Prostate gland (tissue), 2 donors: ENCODE measurements around the gene ORC4. TPM values are rescaled to one million over a fixed set of nuclear protein-coding genes. Genes with fewer than 3 reads are reported as not detected.
"Not testable (repeated sequence)": the region's sequence is repeated elsewhere in the genome, so short reads cannot be mapped to it uniquely, and the experiment has no call there.

Experiments used
- DNase-seq: peaks from one replicate; pipeline ENCODE4 v3.0.0-alpha.2; 2019; ENCODE audit warnings: low spot score
- H3K27ac ChIP-seq, 2 donors: fragments of 200-600 bp; sonication (generic); 2 replicates each; pipeline ENCODE4 v1.5.1; 2017 to 2019
- H3K27me3 ChIP-seq: fragments of 200-600 bp; sonication (generic); replicated peaks from 2 replicates; pipeline ENCODE4 v1.5.1; 2019; ENCODE audit not compliant: insufficient read depth
- H3K36me3 ChIP-seq, 2 donors: fragments of 200-600 bp; sonication (generic); 1 replicate in 1 of 2; 2 replicates in 1 of 2; pipeline versions ENCODE4 v1.5.1 to v1.8.1; 2017 to 2019
- H3K4me1 ChIP-seq: fragments of 200-600 bp; sonication (generic); replicated peaks from 2 replicates; pipeline ENCODE4 v1.5.1; 2019
- H3K4me3 ChIP-seq, 2 donors: fragments of 200-600 bp; sonication (generic); 2 replicates each; pipeline ENCODE4 v1.5.1; 2017 to 2019
- H3K9me3 ChIP-seq: fragments of 200-600 bp; sonication (generic); 2 replicates; pipeline ENCODE4 v1.5.1; 2017
- POLR2A ChIP-seq: fragments of 450-650 bp; IDR thresholded peaks from one replicate; pipeline ENCODE4 v1.6.1; 2016; ENCODE audit warnings: antibody characterized with exemption, mild to moderate bottlenecking
- POLR2AphosphoS5 ChIP-seq: sonication (generic); formaldehyde crosslinking; IDR thresholded peaks from one replicate; pipeline ENCODE4 v1.6.1; 2017; ENCODE audit warnings: antibody characterized with exemption
- WGBS: methylation state at CpG from one replicate; pipeline ENCODE4 v1.1.5; 2018; 5-methylcytosine and 5-hydroxymethylcytosine counted together
- intact Hi-C: fragments of 100-400 bp; cut with DNase I; formaldehyde crosslinking; loops from one replicate; pipeline ENCODE4 v1.14.2; 2022
- total RNA-seq, 2 donors: library from RNA; depleted of rRNA; stranded (reverse); fragments of >200 nt; gene quantifications; one replicate each; pipeline ENCODE4 v1.1.0, GENCODE V29; 2016
- TF ChIP-seq, protein P1 (sequence below), 4 experiments: fragments of 200-600 bp in 2 of 4; fragments of 450-650 bp in 2 of 4; sonication (generic) in 2 of 4; IDR thresholded peaks; 1 replicate in 3 of 4; 2 replicates in 1 of 4; pipeline ENCODE4 v1.5.1; 2016 to 2019; ENCODE audit warnings: antibody characterized with exemption in 4 of 4, mild to moderate bottlenecking in 2 of 4, moderate library complexity in 2 of 4

Gene ORC4
- total RNA-seq, 2 donors from 2014 or later: 62.0 to 88.3 TPM

DNA sequence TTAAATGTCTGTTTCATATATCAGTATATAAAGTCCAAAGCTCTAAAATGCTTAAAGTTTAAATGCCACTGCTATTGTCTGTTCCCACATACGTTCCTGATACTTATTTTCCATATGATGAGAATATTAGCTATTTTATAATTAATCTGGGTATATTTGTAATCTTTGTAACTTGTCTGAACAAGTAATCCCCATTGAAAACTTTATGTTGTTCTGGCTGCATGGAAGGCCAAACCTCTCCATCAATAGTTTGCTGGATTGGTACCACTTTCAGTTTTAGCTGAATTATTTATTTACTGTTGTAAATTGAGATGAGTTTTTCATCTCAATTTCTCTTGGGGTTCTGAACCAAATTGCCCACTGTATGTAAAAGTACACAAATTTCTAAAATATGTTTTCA lies 1.8 kb upstream of the ORC4 start:
- intact Hi-C loops: loop anchor here (10.0 kb wide), 1 partner anchor 622 kb away; the partner anchor contains the start of gene EPC2
- TF ChIP-seq POLR2A (no peak), POLR2AphosphoS5 (no peak)
- TF ChIP-seq, protein P1, sequence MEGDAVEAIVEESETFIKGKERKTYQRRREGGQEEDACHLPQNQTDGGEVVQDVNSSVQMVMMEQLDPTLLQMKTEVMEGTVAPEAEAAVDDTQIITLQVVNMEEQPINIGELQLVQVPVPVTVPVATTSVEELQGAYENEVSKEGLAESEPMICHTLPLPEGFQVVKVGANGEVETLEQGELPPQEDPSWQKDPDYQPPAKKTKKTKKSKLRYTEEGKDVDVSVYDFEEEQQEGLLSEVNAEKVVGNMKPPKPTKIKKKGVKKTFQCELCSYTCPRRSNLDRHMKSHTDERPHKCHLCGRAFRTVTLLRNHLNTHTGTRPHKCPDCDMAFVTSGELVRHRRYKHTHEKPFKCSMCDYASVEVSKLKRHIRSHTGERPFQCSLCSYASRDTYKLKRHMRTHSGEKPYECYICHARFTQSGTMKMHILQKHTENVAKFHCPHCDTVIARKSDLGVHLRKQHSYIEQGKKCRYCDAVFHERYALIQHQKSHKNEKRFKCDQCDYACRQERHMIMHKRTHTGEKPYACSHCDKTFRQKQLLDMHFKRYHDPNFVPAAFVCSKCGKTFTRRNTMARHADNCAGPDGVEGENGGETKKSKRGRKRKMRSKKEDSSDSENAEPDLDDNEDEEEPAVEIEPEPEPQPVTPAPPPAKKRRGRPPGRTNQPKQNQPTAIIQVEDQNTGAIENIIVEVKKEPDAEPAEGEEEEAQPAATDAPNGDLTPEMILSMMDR (IDR thresholded peaks at IDR 0.05): no peak
- whole genome bisulfite sequencing: 32% methylated on average over 1 of the region's 1 CpG
- no peak for DNase-seq
- H3K36me3 ChIP-seq: no peaks in the 10 kb centered on the region
- no peak overlapping the region for H3K27ac ChIP-seq
- no peaks in the 10 kb centered on the region for H3K27me3 ChIP-seq
- peak overlapping the region in 1 of 2 donors; percentile 79 for H3K4me3 ChIP-seq
- H3K9me3 ChIP-seq: no peaks in the 10 kb centered on the region
- H3K4me1 ChIP-seq: peaks cover 4% of the 10 kb centered on the region

DNA sequence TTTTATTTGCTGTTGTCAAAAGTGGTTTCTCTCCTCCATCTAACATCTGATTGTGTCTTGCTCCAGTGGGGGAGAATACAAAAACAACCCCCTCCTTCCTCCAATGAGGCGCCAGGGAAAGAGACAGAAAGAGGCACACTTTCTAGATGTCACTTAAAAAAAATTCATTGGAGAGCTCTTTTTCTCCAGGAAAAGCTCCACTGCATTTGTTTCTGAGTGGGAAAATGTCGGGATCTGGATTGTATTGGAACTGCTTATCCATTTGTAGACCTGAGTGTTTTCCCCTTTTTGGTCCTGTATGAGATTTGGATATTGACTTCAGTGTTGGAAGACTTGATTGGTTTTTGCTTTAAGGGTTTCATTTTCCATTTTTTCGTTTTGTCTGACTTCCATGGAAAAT lies 1.3 kb upstream of the ORC4 start:
- intact Hi-C loops: loop anchor here (10.0 kb wide), 1 partner anchor 623 kb away; the partner anchor contains the start of gene EPC2
- TF ChIP-seq, protein P1 (IDR thresholded peaks at IDR 0.05): no peak
- TF ChIP-seq POLR2AphosphoS5 (no peak), POLR2A (no peak)
- no peak for DNase-seq
- no peaks in the 10 kb centered on the region for H3K36me3 ChIP-seq
- H3K9me3 ChIP-seq: no peaks in the 10 kb centered on the region
- H3K27ac ChIP-seq: peak overlapping the region; percentile 95
- peaks cover 4% of the 10 kb centered on the region for H3K4me1 ChIP-seq
- no peaks in the 10 kb centered on the region for H3K27me3 ChIP-seq
- peak overlapping the region; percentile 62 to 79 for H3K4me3 ChIP-seq
- 2% methylated on average over 3 of the region's 3 CpGs for WGBS

DNA sequence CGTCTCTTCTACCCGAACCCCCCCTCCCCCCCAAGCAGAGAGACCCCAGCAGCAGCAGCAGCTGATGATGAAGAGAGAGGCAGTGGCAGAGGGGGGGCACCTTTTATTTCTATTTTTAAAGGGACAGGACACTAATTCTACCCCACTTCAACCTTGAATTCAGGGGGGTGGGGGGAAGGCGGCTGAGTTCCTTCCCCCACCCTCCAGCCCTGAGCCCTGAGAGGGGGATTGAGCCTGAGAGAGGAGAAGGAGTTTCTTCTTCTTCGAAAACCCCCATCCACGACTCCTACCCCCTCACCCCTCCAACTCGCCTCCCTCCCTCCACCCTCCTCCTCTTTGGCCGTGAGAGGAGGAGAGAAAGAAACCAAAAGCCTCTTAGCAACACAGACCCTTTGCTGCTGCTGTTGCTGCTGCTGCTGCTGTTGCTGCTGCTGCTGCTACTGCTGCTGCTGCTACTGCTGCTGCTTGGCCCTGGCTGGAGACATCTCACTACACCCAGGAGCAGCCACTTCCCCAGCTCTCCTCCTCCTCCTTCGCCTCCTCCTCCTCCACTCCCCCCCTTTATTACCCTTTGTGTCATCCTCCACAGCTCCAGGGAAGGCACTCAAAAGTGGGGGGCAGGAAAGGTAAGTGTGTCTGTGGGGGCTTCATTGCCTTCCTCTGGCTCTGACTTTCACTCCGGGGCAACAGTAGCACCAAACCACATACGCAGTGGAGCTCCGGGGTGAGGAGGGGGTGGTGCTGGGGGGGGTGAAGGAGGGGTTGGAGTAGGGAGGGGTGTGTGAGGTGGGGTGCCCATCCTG lies 723 bp upstream of the ORC4 start, which contains the start of gene MBD5:
TSS of gene MBD5 (plus strand) at position 33 of the 803 bp plus-strand sequence.
- Histone ChIP-seq H3K27ac (peak within 1 kb of the TSS; percentile 95), H3K4me1 (peaks cover 4% of the 10 kb centered on the region), H3K4me3 (peak within 1 kb of the TSS; percentile 62 to 79), H3K36me3 (no peaks in the 10 kb centered on the region), H3K9me3 (no peaks in the 10 kb centered on the region), H3K27me3 (no peaks in the 10 kb centered on the region)
- peak; percentile 14 for DNase-seq
- TF ChIP-seq POLR2A: no peak
- TF ChIP-seq, protein P1 (IDR thresholded peaks at IDR 0.05): no peak
- no peak for TF ChIP-seq POLR2AphosphoS5
- WGBS: under 1% methylated on average over 11 of the region's 11 CpGs
- intact Hi-C loops: loop anchor here (10.0 kb wide), 1 partner anchor 624 kb away; the partner anchor contains the start of gene EPC2

DNA sequence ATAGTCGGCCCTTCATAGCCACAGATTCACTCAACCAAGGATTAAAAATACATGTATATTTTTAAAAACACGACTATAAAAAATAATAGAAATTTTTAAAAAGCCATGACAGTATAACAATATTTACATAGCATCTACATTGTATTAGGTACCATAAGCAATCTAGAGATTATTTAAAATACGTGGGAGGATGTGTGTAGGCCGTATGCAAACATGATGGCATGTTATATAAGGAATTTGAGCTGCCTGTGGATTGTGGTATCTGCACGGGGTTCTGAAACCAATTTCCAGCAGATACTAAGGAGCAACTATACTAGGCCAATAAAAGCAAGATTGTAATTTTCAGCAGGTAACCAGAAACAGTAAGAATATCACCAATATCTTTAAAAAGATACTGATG lies 5.9 kb downstream of the ORC4 start:
- Histone ChIP-seq H3K27ac (no peak overlapping the region), H3K36me3 (no peaks in the 10 kb centered on the region), H3K27me3 (no peaks in the 10 kb centered on the region), H3K4me3 (no peak overlapping the region), H3K9me3 (no peaks in the 10 kb centered on the region), H3K4me1 (no peaks in the 10 kb centered on the region)
- TF ChIP-seq, protein P1 (IDR thresholded peaks at IDR 0.05): no peak
- TF ChIP-seq POLR2A (no peak), POLR2AphosphoS5 (no peak)
- intact Hi-C loops: no loop called here
- no peak for DNase-seq
- WGBS: 76% methylated on average over 5 of the region's 5 CpGs

DNA sequence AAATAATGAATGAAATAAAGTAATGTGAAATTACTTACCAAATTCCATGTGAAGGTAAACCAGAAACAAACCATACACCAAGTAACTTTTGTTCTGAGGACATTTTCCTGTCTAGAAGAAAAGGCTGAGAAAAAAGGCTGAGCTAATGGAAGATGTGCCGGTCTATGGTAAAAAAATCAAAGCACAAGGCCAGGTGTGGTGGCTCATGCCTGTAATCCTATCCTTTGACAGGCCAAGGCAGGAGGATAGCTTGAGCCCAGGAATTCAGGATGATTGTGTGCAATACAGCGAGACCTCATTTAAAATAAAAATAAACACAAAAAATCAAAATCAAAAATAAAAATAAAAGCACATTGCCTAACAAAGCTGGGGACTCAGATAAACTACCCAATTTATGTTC lies 6.7 kb downstream of the ORC4 start:
- Histone ChIP-seq H3K4me3 (no peak overlapping the region), H3K9me3 (no peaks in the 10 kb centered on the region), H3K27ac (no peak overlapping the region), H3K27me3 (no peaks in the 10 kb centered on the region), H3K4me1 (no peaks in the 10 kb centered on the region), H3K36me3 (no peaks in the 10 kb centered on the region)
- TF ChIP-seq, protein P1 (IDR thresholded peaks at IDR 0.05): no peak
- TF ChIP-seq POLR2A (no peak), POLR2AphosphoS5 (no peak)
- intact Hi-C loops: no loop called here
- DNase-seq: no peak
- 72% methylated on average over 2 of the region's 2 CpGs for WGBS

DNA sequence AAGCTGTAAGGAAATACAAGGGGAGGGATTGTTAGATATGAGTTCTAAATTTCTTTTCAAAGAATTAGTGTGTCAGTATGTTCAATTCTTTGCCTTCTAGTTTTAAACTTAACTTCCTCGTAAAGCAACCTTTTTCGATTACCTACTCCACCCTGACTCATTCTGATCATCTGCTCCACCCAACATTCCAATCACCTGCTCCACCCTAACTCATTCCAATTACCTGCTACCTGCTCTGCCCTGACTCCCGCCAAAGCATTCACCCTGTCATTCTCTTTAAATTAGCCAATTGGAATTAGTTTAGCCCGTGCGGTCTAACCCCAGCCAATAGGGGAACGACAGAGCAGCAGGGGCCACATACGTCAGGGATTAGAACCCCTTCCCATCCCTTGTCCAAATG lies 12.1 kb downstream of the ORC4 start:
- H3K4me3 ChIP-seq, H3K27ac ChIP-seq, intact Hi-C loops, H3K27me3 ChIP-seq, H3K4me1 ChIP-seq, H3K36me3 ChIP-seq, H3K9me3 ChIP-seq, DNase-seq: not testable (repeated sequence)
- WGBS: 97% methylated on average over 7 of the region's 7 CpGs
